ENCODE measurements around the gene RAB40C. TPM values are rescaled to one million over a fixed set of nuclear protein-coding genes. Genes with fewer than 3 reads are reported as not detected.

The RAB40C gene
- polyA plus RNA-seq, 1 donor (not counting 4 experiments of a cell fraction or from before 2014, with no cell fraction given), result 4.0 TPM

DNA sequence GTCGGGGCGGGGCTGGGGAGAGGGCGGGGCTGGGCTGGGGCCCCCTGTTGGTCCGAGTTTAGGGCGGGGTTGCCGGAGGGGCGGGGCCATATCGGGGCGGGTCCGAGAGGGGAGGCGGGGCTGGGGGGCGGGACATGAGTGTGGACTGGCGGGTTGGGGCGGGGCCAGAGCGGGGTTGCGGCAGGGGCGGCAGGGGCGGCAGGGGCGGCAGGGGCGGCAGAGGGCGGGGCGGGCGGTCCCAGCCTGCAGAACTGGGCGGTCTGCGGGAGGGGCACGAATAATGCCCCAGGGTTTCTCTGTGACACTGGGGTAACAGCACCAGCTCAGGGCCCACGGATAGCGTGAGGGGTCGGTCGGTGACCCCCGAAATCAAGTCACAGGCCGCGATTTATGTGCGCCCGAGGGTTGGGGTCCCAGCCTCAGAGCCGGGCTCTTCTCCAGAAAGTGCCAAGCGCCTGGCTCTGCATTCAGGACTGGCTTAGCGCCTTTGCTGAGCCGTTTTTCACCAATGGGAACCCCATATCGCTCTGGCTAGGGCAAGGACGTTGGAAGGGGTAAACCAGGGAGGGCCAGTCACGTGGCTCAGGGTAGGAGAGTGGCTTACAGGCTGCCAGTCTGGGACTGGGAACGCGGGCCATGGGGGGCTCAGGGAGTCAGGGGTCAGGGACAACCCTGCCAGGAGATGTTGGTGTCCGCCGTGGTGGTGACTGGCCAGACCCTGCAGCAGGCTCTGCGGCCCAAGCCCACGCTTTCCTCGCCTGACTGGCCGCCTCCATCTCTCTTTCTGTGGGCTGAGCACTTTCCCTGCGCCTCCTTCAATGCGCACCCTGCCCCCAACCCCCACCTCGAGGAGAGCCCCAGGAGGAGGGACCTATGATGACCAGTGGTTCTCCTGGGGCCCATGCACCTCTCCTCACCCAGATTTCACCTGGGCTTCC lies 47.5 kb downstream of the RAB40C start:
- Histone ChIP-seq H3K4me3 (ENCODE audit: control insufficient read depth in 2 of 3, extremely low read depth in 1 of 3, insufficient read depth in 2 of 3, low read depth in 1 of 3, low read length in 3 of 3) (peak overlapping the region; percentile 74 to 85 (median 83)), H3K27ac (ENCODE audit: control insufficient read depth, insufficient read depth, low read length) (peak overlapping the region; percentile 90), H3K9me1 (ENCODE audit: control insufficient read depth, extremely low read depth, insufficient read depth, low read length) (no peaks in the 10 kb centered on the region), H2AFZ (ENCODE audit: control insufficient read depth, low read length) (peak overlapping the region; percentile 95), H3K4me1 (ENCODE audit: control insufficient read depth, extremely low read depth, insufficient read depth, low read length) (peaks cover 8% of the 10 kb centered on the region), H3K36me3 (ENCODE audit: control insufficient read depth in 2 of 2, extremely low read depth in 1 of 2, insufficient read depth in 2 of 2, low read length in 2 of 2) (peaks cover 2 to 10% of the 10 kb centered on the region in 2 experiments), H3K4me2 (ENCODE audit: control insufficient read depth, extremely low read depth, insufficient read depth, low read depth, low read length) (peak overlapping the region; percentile 56), H4K20me1 (ENCODE audit: control insufficient read depth, extremely low read depth, insufficient read depth, low read length) (no peaks in the 10 kb centered on the region), H3K79me2 (ENCODE audit: control insufficient read depth, insufficient read depth, low read length) (peaks cover 8% of the 10 kb centered on the region), H3K9ac (ENCODE audit: control insufficient read depth, extremely low read depth, insufficient read depth, low read length) (peak overlapping the region; percentile 85), H3K27me3 (ENCODE audit: control insufficient read depth, extremely low read depth, insufficient read depth, low read length) (no peaks in the 10 kb centered on the region), H3K9me3 (ENCODE audit: control insufficient read depth, low read depth, low read length) (no peaks in the 10 kb centered on the region)
- DNase-seq (ENCODE audit: low read depth, low spot score) (peak; percentile 60), FAIRE-seq (no peak)
- TF ChIP-seq CTCF (optimal IDR thresholded peaks at IDR 0.05 in 1 of 3, IDR thresholded peaks at IDR 0.05 in 1 of 3, conservative IDR thresholded peaks at IDR 0.05 in 1 of 3; ENCODE audit: extremely low read depth in 1 of 3, insufficient read depth in 2 of 3, low read length in 3 of 3), result no peak
- no peak for TF ChIP-seq EZH2 (IDR thresholded peaks at IDR 0.05; ENCODE audit: low read length)
- dilution Hi-C loops (cut with MboI; ENCODE audit: extremely low pct_ligation_motif_present, low sequenced_read_pairs), result no loop called here

DNA sequence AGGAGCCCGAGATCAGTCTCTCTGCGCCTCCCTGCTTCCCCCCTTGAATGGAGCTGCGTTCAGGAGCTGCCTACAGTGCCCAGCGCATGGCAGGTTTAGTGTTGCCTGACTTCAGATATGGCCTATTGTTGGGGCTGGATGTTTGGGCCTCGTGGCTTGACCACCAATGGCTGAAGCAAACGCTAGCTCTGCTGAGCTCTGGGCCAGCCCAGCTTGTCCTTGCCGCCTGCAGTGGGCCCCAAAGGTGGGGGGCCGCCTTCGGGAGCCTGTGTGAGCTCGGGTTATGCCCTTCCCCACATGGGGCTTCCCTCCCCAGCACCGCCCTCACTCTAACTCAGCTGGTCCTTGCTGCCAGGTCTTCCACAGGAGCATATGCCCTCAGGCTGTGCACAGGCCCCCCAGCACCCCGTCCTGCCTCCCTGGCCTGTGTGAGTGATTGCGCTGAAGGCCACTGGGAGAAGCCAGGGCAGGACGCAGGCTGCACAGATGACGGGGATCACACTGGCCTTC lies 48.2 kb downstream of the RAB40C start:
- peaks cover 2% of the 10 kb centered on the region for H3K9me1 ChIP-seq (ENCODE audit: control insufficient read depth, extremely low read depth, insufficient read depth, low read length)
- no peak overlapping the region for H3K4me2 ChIP-seq (ENCODE audit: control insufficient read depth, extremely low read depth, insufficient read depth, low read depth, low read length)
- H4K20me1 ChIP-seq (ENCODE audit: control insufficient read depth, extremely low read depth, insufficient read depth, low read length), result no peaks in the 10 kb centered on the region
- peaks cover 2 to 10% of the 10 kb centered on the region in 2 experiments for H3K36me3 ChIP-seq (ENCODE audit: control insufficient read depth in 2 of 2, extremely low read depth in 1 of 2, insufficient read depth in 2 of 2, low read length in 2 of 2)
- H3K9me3 ChIP-seq (ENCODE audit: control insufficient read depth, low read depth, low read length), result no peaks in the 10 kb centered on the region
- no peak overlapping the region for H3K27ac ChIP-seq (ENCODE audit: control insufficient read depth, insufficient read depth, low read length)
- TF ChIP-seq CTCF (optimal IDR thresholded peaks at IDR 0.05 in 1 of 3, IDR thresholded peaks at IDR 0.05 in 1 of 3, conservative IDR thresholded peaks at IDR 0.05 in 1 of 3; ENCODE audit: extremely low read depth in 1 of 3, insufficient read depth in 2 of 3, low read length in 3 of 3) (no peak), EZH2 (IDR thresholded peaks at IDR 0.05; ENCODE audit: low read length) (no peak)
- no peak overlapping the region for H3K4me3 ChIP-seq (ENCODE audit: control insufficient read depth in 2 of 3, extremely low read depth in 1 of 3, insufficient read depth in 2 of 3, low read depth in 1 of 3, low read length in 3 of 3)
- DNase-seq (ENCODE audit: low read depth, low spot score), result no peak
- H3K9ac ChIP-seq (ENCODE audit: control insufficient read depth, extremely low read depth, insufficient read depth, low read length), result no peak overlapping the region
- dilution Hi-C loops (cut with MboI; ENCODE audit: extremely low pct_ligation_motif_present, low sequenced_read_pairs), result no loop called here
- peaks cover 13% of the 10 kb centered on the region for H3K4me1 ChIP-seq (ENCODE audit: control insufficient read depth, extremely low read depth, insufficient read depth, low read length)
- no peak for FAIRE-seq
- no peak overlapping the region for H2AFZ ChIP-seq (ENCODE audit: control insufficient read depth, low read length)
- peaks cover 8% of the 10 kb centered on the region for H3K79me2 ChIP-seq (ENCODE audit: control insufficient read depth, insufficient read depth, low read length)
- H3K27me3 ChIP-seq (ENCODE audit: control insufficient read depth, extremely low read depth, insufficient read depth, low read length), result no peaks in the 10 kb centered on the region

Measured in keratinocyte (primary cell).